Astrocyte (in vitro differentiated cells and primary cell): Measurements from ENCODE around the gene TBPL2. TPM values are rescaled to one million over a fixed set of nuclear protein-coding genes. Genes with fewer than 3 reads are reported as not detected.

Source experiments
- DNase-seq: peaks from one replicate; pipeline ENCODE4 v3.0.0-alpha.2; 2010; ENCODE audit warnings: low read depth
- FAIRE-seq: peaks from 2 replicates; lab custom pipeline; 2011; peaks lifted over from hg19 to GRCh38; lab: Jason Lieb, UNC
- H2AFZ ChIP-seq: 2 replicates; pipeline ENCODE4 v1.6.0; 2012; ENCODE audit warnings: low read depth, low read length, inconsistent platforms
- H3K27ac ChIP-seq: 2 replicates; pipeline ENCODE4 v1.5.1; 2011; ENCODE audit warnings: low read depth, low read length, inconsistent platforms
- H3K27me3 ChIP-seq: 2 replicates; pipeline ENCODE4 v1.6.0; 2011; ENCODE audit warnings: low read length, inconsistent platforms; ENCODE audit not compliant: insufficient read depth
- H3K36me3 ChIP-seq: 2 replicates; pipeline ENCODE4 v1.5.1; 2011; ENCODE audit warnings: low read length, inconsistent platforms; ENCODE audit not compliant: insufficient read depth
- H3K4me1 ChIP-seq: 2 replicates; pipeline ENCODE4 v1.5.1; 2011; ENCODE audit warnings: low read length, inconsistent platforms; ENCODE audit not compliant: insufficient read depth
- H3K4me2 ChIP-seq: 2 replicates; pipeline ENCODE4 v1.6.0; 2012; ENCODE audit warnings: low read length, inconsistent platforms
- H3K4me3 ChIP-seq: 2 replicates; pipeline ENCODE4 v1.5.1; 2011; ENCODE audit warnings: low read depth, mild to moderate bottlenecking, low read length, inconsistent platforms; ENCODE audit not compliant: insufficient read depth
- H3K79me2 ChIP-seq: 2 replicates; pipeline ENCODE4 v1.6.0; 2012; ENCODE audit warnings: mild to moderate bottlenecking, low read length, inconsistent platforms; ENCODE audit not compliant: insufficient read depth
- H3K9ac ChIP-seq: 2 replicates; pipeline ENCODE4 v1.6.0; 2012; ENCODE audit warnings: mild to moderate bottlenecking, low read length, inconsistent platforms
- H3K9me3 ChIP-seq: 2 replicates; pipeline ENCODE4 v1.5.1; 2012; ENCODE audit warnings: low read depth, mild to moderate bottlenecking, low read length, inconsistent platforms; ENCODE audit not compliant: insufficient read depth
- H4K20me1 ChIP-seq: 2 replicates; pipeline ENCODE4 v1.6.0; 2012; ENCODE audit warnings: low read length, inconsistent platforms; ENCODE audit not compliant: insufficient read depth
- H3K27ac Mint-ChIP-seq: one replicate; pipeline ENCODE4 v1.8.0; 2021; ENCODE audit warnings: mild to moderate bottlenecking, mixed read lengths; ENCODE audit not compliant: unreplicated experiment
- H3K27me3 Mint-ChIP-seq: one replicate; pipeline ENCODE4 v1.8.0; 2021; ENCODE audit warnings: low read depth, mixed read lengths; ENCODE audit not compliant: unreplicated experiment
- H3K36me3 Mint-ChIP-seq: one replicate; pipeline ENCODE4 v1.8.0; 2021; ENCODE audit warnings: low read depth, mixed read lengths; ENCODE audit not compliant: unreplicated experiment
- H3K4me1 Mint-ChIP-seq: one replicate; pipeline ENCODE4 v1.8.0; 2021; ENCODE audit warnings: low read depth, mixed read lengths; ENCODE audit not compliant: unreplicated experiment
- H3K4me3 Mint-ChIP-seq: one replicate; pipeline ENCODE4 v1.8.0; 2021; ENCODE audit warnings: mild to moderate bottlenecking, moderate library complexity, mixed read lengths; ENCODE audit not compliant: unreplicated experiment
- H3K9me3 Mint-ChIP-seq: one replicate; pipeline ENCODE4 v1.8.0; 2021; ENCODE audit warnings: mild to moderate bottlenecking, mixed read lengths; ENCODE audit not compliant: unreplicated experiment
- CTCF ChIP-seq: IDR thresholded peaks from 2 replicates; pipeline ENCODE4 v1.5.1; 2011; ENCODE audit warnings: low read depth, mild to moderate bottlenecking, inconsistent platforms, low read length, moderate library complexity; ENCODE audit not compliant: insufficient read depth
- EZH2 ChIP-seq: IDR thresholded peaks from 2 replicates; pipeline ENCODE4 v1.6.1; 2012; ENCODE audit warnings: mild to moderate bottlenecking, low read length, inconsistent platforms; ENCODE audit not compliant: insufficient read depth
- total RNA-seq: library from RNA; stranded (reverse); gene quantifications from 2 replicates; pipeline ENCODE4 v1.2.1, GENCODE V29; 2021

Gene TBPL2
- total RNA-seq, 1 donor from 2014 or later: not detected

GRCh38 chr14:55473786-55474185 is 33.4 kb upstream of the TBPL2 start:
- no peak overlapping the region for H2AFZ ChIP-seq
- Mint-ChIP-seq H3K4me3 (no peak overlapping the region), H3K4me1 (no peaks in the 10 kb centered on the region), H3K9me3 (no peaks in the 10 kb centered on the region), H3K27me3 (no peaks in the 10 kb centered on the region), H3K27ac (no peak overlapping the region), H3K36me3 (no peaks in the 10 kb centered on the region)
- no peak overlapping the region for H3K9ac ChIP-seq
- no peaks in the 10 kb centered on the region for H3K36me3 ChIP-seq
- H3K79me2 ChIP-seq: no peaks in the 10 kb centered on the region
- H3K4me3 ChIP-seq: no peak overlapping the region
- H4K20me1 ChIP-seq: no peaks in the 10 kb centered on the region
- H3K4me2 ChIP-seq: no peak overlapping the region
- no peak for FAIRE-seq
- DNase-seq: no peak
- TF ChIP-seq CTCF (no peak), EZH2 (no peak)
- H3K4me1 ChIP-seq: no peaks in the 10 kb centered on the region
- H3K27me3 ChIP-seq: no peaks in the 10 kb centered on the region
- no peak overlapping the region for H3K27ac ChIP-seq
- H3K9me3 ChIP-seq: no peaks in the 10 kb centered on the region

GRCh38 chr14:55470025-55470424 is 29.6 kb upstream of the TBPL2 start:
- Mint-ChIP-seq H3K9me3 (peaks cover 4% of the 10 kb centered on the region), H3K27me3 (peaks cover 13% of the 10 kb centered on the region), H3K4me3 (no peak overlapping the region), H3K27ac (no peak overlapping the region), H3K36me3 (no peaks in the 10 kb centered on the region), H3K4me1 (no peaks in the 10 kb centered on the region)
- no peaks in the 10 kb centered on the region for H4K20me1 ChIP-seq
- H3K79me2 ChIP-seq: no peaks in the 10 kb centered on the region
- H2AFZ ChIP-seq: no peak overlapping the region
- TF ChIP-seq CTCF: no peak
- TF ChIP-seq EZH2: no peak
- H3K4me3 ChIP-seq: no peak overlapping the region
- H3K27me3 ChIP-seq: no peaks in the 10 kb centered on the region
- peaks cover 5% of the 10 kb centered on the region for H3K9me3 ChIP-seq
- no peak for DNase-seq
- H3K27ac ChIP-seq: no peak overlapping the region
- no peak for FAIRE-seq
- H3K36me3 ChIP-seq: no peaks in the 10 kb centered on the region
- no peak overlapping the region for H3K4me2 ChIP-seq
- no peaks in the 10 kb centered on the region for H3K4me1 ChIP-seq
- no peak overlapping the region for H3K9ac ChIP-seq

GRCh38 chr14:55467307-55467706 is 26.9 kb upstream of the TBPL2 start:
- peaks cover 5% of the 10 kb centered on the region for H3K9me3 ChIP-seq
- no peak overlapping the region for H3K4me3 ChIP-seq
- no peaks in the 10 kb centered on the region for H3K4me1 ChIP-seq
- H3K4me2 ChIP-seq: no peak overlapping the region
- H3K4me3 Mint-ChIP-seq: no peak overlapping the region
- DNase-seq (no peak), FAIRE-seq (no peak)
- H3K27ac ChIP-seq: no peak overlapping the region
- no peaks in the 10 kb centered on the region for H3K79me2 ChIP-seq
- no peak overlapping the region for H2AFZ ChIP-seq
- H3K36me3 ChIP-seq: no peaks in the 10 kb centered on the region
- no peaks in the 10 kb centered on the region for H3K27me3 ChIP-seq
- TF ChIP-seq CTCF (no peak), EZH2 (no peak)
- H3K27me3 Mint-ChIP-seq: peaks cover 13% of the 10 kb centered on the region
- H3K9ac ChIP-seq: no peak overlapping the region
- no peak overlapping the region for H3K27ac Mint-ChIP-seq
- H3K36me3 Mint-ChIP-seq: no peaks in the 10 kb centered on the region
- H3K9me3 Mint-ChIP-seq: peaks cover 4% of the 10 kb centered on the region
- H4K20me1 ChIP-seq: no peaks in the 10 kb centered on the region
- no peaks in the 10 kb centered on the region for H3K4me1 Mint-ChIP-seq
